HG03175 (cell line): ENCODE data around the gene ZNF331.

Experiments
- ATAC-seq: cut with Tn5 transposase; IDR thresholded peaks from one replicate; pipeline ENCODE4 v1.9.1; 2021; ENCODE audit warnings: mild to moderate bottlenecking, moderate library complexity; ENCODE audit not compliant: unreplicated experiment

The ZNF331 gene

DNA sequence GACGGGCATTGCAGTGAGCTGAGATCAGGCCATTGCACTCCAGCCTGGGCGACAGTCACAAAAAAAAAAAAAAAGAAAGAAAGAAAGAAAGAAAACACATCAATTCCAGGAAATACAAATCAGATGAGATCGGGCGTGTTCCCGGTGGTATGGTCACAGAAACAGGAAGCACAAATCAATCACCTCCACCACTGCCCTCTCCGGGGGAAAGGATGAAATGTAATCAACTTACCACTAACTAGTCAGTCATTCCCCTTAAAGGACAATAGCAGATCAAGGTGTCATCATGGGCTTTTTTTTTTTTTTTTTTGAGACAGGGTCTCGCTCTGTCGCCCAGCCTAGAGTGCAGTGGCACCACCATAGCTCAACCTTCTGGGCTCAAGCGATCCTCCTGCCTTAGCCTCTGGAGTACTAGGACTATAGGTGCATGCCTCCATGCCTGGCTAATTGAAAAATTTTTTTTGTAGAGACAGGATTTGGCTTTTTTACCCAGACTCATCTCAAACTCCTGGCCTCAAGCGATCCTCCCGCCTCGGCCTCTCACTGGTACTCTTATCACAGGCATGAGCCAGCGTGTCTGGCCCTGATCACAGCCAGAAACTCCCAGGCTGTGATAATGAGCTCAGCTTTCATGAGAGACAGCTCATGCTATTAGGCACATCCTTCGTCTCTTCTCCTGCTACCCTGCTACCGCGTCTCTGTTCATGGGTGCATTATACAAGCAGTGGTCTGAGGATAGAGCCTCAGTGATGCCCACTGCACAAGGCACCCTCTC lies 87.0 kb downstream of the ZNF331 start:
- ATAC-seq: no peak

DNA sequence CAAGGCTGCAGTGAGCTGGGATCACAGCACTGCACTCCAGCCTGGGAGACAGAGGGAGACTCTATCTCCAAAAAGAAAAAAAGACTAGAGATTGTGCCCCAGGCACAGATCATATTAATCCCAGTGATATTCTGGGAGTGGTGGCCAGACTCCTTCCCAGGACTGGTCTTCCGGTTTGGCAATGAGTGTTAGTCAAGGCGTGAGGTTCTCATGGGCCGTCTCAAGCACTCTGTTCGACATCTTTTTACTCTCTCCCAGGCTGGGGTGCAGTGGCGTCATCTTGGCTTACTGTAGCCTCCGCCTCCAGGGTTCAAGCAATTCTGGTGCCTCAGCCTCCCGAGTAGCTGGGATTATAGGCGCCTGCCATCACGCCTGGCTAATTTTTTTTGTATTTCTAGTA lies 88.5 kb downstream of the ZNF331 start:
- no peak for ATAC-seq

DNA sequence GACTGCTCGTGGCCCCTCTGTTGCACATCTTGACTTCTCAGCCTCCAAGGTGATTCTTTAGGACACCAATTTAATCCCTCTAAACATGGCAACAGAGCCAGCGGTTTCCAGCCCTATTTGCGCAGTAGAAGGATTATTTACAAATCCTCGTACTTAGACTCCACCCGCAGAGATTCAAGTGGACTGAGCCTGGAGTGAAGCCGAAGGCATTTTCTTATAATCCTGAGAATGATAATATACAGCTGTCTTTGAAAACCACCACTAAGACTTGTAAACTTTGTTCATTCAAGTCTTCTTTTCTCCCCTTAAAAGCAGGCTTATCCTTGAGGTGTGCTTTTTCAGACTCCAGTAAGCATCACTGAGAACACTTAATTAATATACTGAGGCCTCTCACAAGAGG lies 89.0 kb downstream of the ZNF331 start:
- ATAC-seq: no peak
